K562 (cell line): ENCODE measurements around the gene SLC4A2. TPM values are rescaled to one million over a fixed set of nuclear protein-coding genes. Genes with fewer than 3 reads are reported as not detected.

Experiments used
- AFF4 ChIP-seq: sonication (generic); formaldehyde crosslinking; IDR thresholded peaks from 2 replicates; pipeline ENCODE4 v1.8.0; 2023; ENCODE audit warnings: mild to moderate bottlenecking, missing genetic modification reagents
- ETV1 ChIP-seq: fragments of 450-650 bp; conservative IDR thresholded peaks from 2 replicates; pipeline ENCODE4 v1.6.1; 2016; ENCODE audit warnings: missing genetic modification characterization, control low read depth, low read depth, missing compliant biosample characterization
- GTF2E2 ChIP-seq: fragments of 200-800 bp; sonication (Bioruptor generic); IDR thresholded peaks from 2 replicates; pipeline ENCODE4 v1.6.1; 2016; ENCODE audit warnings: missing genetic modification characterization, missing compliant biosample characterization
- HNRNPH1 ChIP-seq: fragments of 200-400 bp; formaldehyde crosslinking; optimal IDR thresholded peaks from 2 replicates; pipeline ENCODE3; 2017; ENCODE audit warnings: low read depth, mild to moderate bottlenecking, low read length, moderate library complexity
- HSF4 ChIP-seq: fragments of 250-450 bp; sonication (Bioruptor Pico); IDR thresholded peaks from 2 replicates; pipeline ENCODE4 v2.1.2; 2022; ENCODE audit warnings: mild to moderate bottlenecking, moderate library complexity, borderline replicate concordance
- ID3 ChIP-seq, 2 experiments: fragments of 250-450 bp in 1 of 2; fragments of 450-650 bp in 1 of 2; sonication (Bioruptor Pico) in 1 of 2; IDR thresholded peaks; 2 replicates each; pipeline versions ENCODE4 v1.6.1 to v1.8.0; 2016 to 2021; ENCODE audit warnings: mild to moderate bottlenecking in 2 of 2, moderate library complexity in 2 of 2, missing compliant biosample characterization in 1 of 2, missing genetic modification characterization in 1 of 2
- JUN ChIP-seq, 2 experiments: sonication (generic) in 1 of 2; formaldehyde crosslinking in 1 of 2; IDR thresholded peaks; 2 replicates each; pipeline versions ENCODE4 v1.6.1 to v1.8.0; 2012 to 2022; ENCODE audit warnings: borderline replicate concordance in 2 of 2, mild to moderate bottlenecking in 2 of 2, improper control_type of control experiment in 1 of 2, low read depth in 1 of 2, low read length in 1 of 2, missing genetic modification reagents in 1 of 2
- NR1H2 ChIP-seq: sonication (generic); formaldehyde crosslinking; IDR thresholded peaks from 2 replicates; pipeline ENCODE4 v1.4.0; 2020; ENCODE audit warnings: mild to moderate bottlenecking, missing genetic modification reagents
- PRMT5 ChIP-seq: sonication (generic); formaldehyde crosslinking; IDR thresholded peaks from 2 replicates; pipeline ENCODE4 v1.5.0; 2020; ENCODE audit warnings: missing genetic modification reagents
- PTBP1 ChIP-seq: fragments of 200-400 bp; formaldehyde crosslinking; IDR thresholded peaks from 2 replicates; pipeline ENCODE4 v1.6.1; 2017; ENCODE audit warnings: low read depth, low read length
- RERE ChIP-seq: sonication (generic); formaldehyde crosslinking; IDR thresholded peaks from 2 replicates; pipeline ENCODE4 v1.8.0; 2023; ENCODE audit warnings: missing genetic modification reagents, mild to moderate bottlenecking, borderline replicate concordance
- SMARCC2 ChIP-seq: fragments of 450-650 bp; IDR thresholded peaks from 2 replicates; pipeline ENCODE4 v1.6.1; 2017; ENCODE audit warnings: antibody characterized with exemption, moderate library complexity, mild to moderate bottlenecking, low read depth
- TSC22D4 ChIP-seq: fragments of 450-650 bp; IDR thresholded peaks from 2 replicates; pipeline ENCODE4 v1.6.1; 2016; ENCODE audit warnings: missing genetic modification characterization, missing biosample characterization, control low read depth
- ZFPM2 ChIP-seq: fragments of 250-450 bp; sonication (Bioruptor Pico); IDR thresholded peaks from 2 replicates; pipeline ENCODE4 v1.5.1; 2022; ENCODE audit warnings: mild to moderate bottlenecking
- ZNF316 ChIP-seq: fragments of 450-650 bp; IDR thresholded peaks from 2 replicates; pipeline ENCODE4 v1.6.1; 2016
- ZNF511 ChIP-seq: sonication (generic); formaldehyde crosslinking; IDR thresholded peaks from 2 replicates; pipeline ENCODE4 v1.8.0; 2022; ENCODE audit warnings: mild to moderate bottlenecking, missing genetic modification reagents
- ZNF561 ChIP-seq: fragments of 450-650 bp; formaldehyde crosslinking; conservative IDR thresholded peaks from 2 replicates; pipeline ENCODE4 v1.4.0; 2020; ENCODE audit warnings: mild to moderate bottlenecking, moderate library complexity
- polyA plus RNA-seq, 8 experiments: library from polyadenylated mRNA; depleted of rRNA in 4 of 8; stranded (reverse) in 5 of 8; unstranded in 3 of 8; fragments of >200 nt; fragmentation: Nextera tagmentation in 2 of 8; fragmentation: Illumina TruSeq in 1 of 8; extraction: Ambion mirVana in 2 of 8; extraction: Trizol in 1 of 8; gene quantifications; 2 replicates each; pipeline versions ENCODE4 v1.2.1 to v1.2.3, GENCODE V29; 2011 to 2014; ENCODE audit warnings: inconsistent platforms in 1 of 8, missing spikeins in 1 of 8
- total RNA-seq, 7 experiments: library from RNA; depleted of rRNA in 6 of 7; stranded (reverse); fragments of >200 nt in 6 of 7; fragmentation: Illumina TruSeq in 2 of 7; extraction: Trizol in 2 of 7; gene quantifications; 2 replicates each; pipeline versions ENCODE4 v1.2.1 to v1.2.3, GENCODE V29; 2011 to 2021; ENCODE audit warnings: low replicate concordance in 1 of 7

SLC4A2 gene
- total and polyA plus RNA-seq, 9 of the 15 experiments (the other 6 are each of a cell fraction or from before 2014, with no cell fraction given) = 11.4 to 375 (median 130) TPM

GRCh38 chr7:151058781-151059366 is 515 bp upstream of the SLC4A2 start (continued):
- TF ChIP-seq SMARCC2 (no peak), ZNF561 (CRISPR knock-in tag) (no peak), ID3 (CRISPR knock-in tag; IDR thresholded peaks at IDR 0.05) (no peak), ID3 (tag; IDR thresholded peaks at IDR 0.05) (no peak), AFF4 (CRISPR knock-in tag) (peak; percentile 63; the same call in 1 of the 2 replicates), HNRNPH1 (no peak), HSF4 (CRISPR knock-in tag) (no peak), NR1H2 (CRISPR knock-in tag) (no peak), ZNF511 (CRISPR knock-in tag) (no peak), JUN (IDR thresholded peaks at IDR 0.05; ENCODE audit: borderline replicate concordance, low read depth, low read length) (no peak), JUN (CRISPR knock-in tag; IDR thresholded peaks at IDR 0.05; ENCODE audit: borderline replicate concordance) (no peak), ZNF316 (no peak), PRMT5 (CRISPR knock-in tag) (no peak), PTBP1 (no peak), ETV1 (tag) (peak; percentile 58), TSC22D4 (tag) (no peak), GTF2E2 (tag) (0 out of 2 replicates have a peak, but pooled peaks have one; percentile 22), RERE (peak; percentile 94; the same call in 1 of the 2 replicates), ZFPM2 (CRISPR knock-in tag) (no peak)
